ENCODE data around the gene ATAD5.

DNA sequence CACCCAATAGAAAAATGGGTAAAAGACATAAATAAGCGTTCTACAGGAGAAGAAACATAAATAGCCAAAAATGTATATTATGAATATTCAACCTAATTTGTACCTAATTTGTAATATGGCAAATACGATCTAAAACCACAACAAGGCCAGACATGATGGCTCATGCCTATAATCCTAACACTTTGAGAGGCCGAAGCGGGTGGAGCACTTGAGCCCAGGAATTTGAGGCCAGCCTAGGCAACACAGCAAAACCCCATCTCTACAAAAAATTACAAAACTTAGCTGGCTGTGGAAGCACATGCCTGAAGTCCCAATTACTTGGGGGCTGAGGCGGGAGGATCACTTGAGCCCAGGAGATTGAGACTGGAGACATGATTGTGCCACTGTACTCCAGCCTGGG, 37.4 kb upstream of the ATAD5 start:
- TF ChIP-seq, protein P1, sequence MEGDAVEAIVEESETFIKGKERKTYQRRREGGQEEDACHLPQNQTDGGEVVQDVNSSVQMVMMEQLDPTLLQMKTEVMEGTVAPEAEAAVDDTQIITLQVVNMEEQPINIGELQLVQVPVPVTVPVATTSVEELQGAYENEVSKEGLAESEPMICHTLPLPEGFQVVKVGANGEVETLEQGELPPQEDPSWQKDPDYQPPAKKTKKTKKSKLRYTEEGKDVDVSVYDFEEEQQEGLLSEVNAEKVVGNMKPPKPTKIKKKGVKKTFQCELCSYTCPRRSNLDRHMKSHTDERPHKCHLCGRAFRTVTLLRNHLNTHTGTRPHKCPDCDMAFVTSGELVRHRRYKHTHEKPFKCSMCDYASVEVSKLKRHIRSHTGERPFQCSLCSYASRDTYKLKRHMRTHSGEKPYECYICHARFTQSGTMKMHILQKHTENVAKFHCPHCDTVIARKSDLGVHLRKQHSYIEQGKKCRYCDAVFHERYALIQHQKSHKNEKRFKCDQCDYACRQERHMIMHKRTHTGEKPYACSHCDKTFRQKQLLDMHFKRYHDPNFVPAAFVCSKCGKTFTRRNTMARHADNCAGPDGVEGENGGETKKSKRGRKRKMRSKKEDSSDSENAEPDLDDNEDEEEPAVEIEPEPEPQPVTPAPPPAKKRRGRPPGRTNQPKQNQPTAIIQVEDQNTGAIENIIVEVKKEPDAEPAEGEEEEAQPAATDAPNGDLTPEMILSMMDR (IDR thresholded peaks at IDR 0.05; ENCODE audit: low read depth, low read length) = no peak
- TF ChIP-seq POLR2A (IDR thresholded peaks at IDR 0.05; ENCODE audit: extremely low read depth, insufficient read length) = no peak

All from NB4 (cell line).